GM23338 (cell line): ENCODE measurements around the gene MYH15.

Experiments used
- CTCF ChIP-seq, 2 experiments: fragments of 200-600 bp in 1 of 2; sonication (generic) in 1 of 2; conservative IDR thresholded peaks; 2 replicates each; pipeline versions ENCODE4 v1.5.1 to v1.6.1; 2016 to 2017; ENCODE audit warnings: antibody characterized with exemption in 2 of 2, low read depth in 2 of 2, mild to moderate bottlenecking in 2 of 2, moderate library complexity in 1 of 2
- EZH2 ChIP-seq: fragments of 200-600 bp; sonication (generic); IDR thresholded peaks from one replicate; pipeline ENCODE4 v1.8.0; 2017; ENCODE audit warnings: antibody characterized with exemption, mild to moderate bottlenecking, low read depth; ENCODE audit not compliant: unreplicated experiment
- EZH2phosphoT487 ChIP-seq: fragments of 200-600 bp; sonication (generic); IDR thresholded peaks from one replicate; pipeline ENCODE4 v1.8.1; 2018; ENCODE audit warnings: antibody characterized with exemption; ENCODE audit not compliant: unreplicated experiment
- JUNB ChIP-seq: IDR thresholded peaks from one replicate; pipeline ENCODE4 v1.6.1; 2016; ENCODE audit warnings: antibody characterized with exemption; ENCODE audit not compliant: unreplicated experiment
- POLR2AphosphoS5 ChIP-seq: IDR thresholded peaks from 2 replicates; pipeline ENCODE4 v1.6.1; 2016; ENCODE audit warnings: antibody characterized with exemption, low read depth
- REST ChIP-seq: IDR thresholded peaks from one replicate; pipeline ENCODE4 v1.6.1; 2018; ENCODE audit warnings: antibody characterized with exemption; ENCODE audit not compliant: unreplicated experiment
- ZNF331 ChIP-seq: fragments of 250-450 bp; sonication (Bioruptor Pico); IDR thresholded peaks from 2 replicates; pipeline ENCODE4 v1.5.0; 2020; ENCODE audit warnings: low read depth, mild to moderate bottlenecking, moderate library complexity

GRCh38 chr3:108393128-108393900 is 117.1 kb downstream of the MYH15 start:
- TF ChIP-seq EZH2phosphoT487, result no peak
- TF ChIP-seq CTCF (conservative IDR thresholded peaks at IDR 0.05; ENCODE audit: low read depth in 2 of 2), result no peak; a peak in 1 of 4 replicates
- no peak for TF ChIP-seq POLR2AphosphoS5
- no peak for TF ChIP-seq REST
- no peak for TF ChIP-seq EZH2
- no peak for TF ChIP-seq JUNB
- TF ChIP-seq ZNF331 (CRISPR knock-in tag), result no peak
